Keratinocyte (primary cell): ENCODE results near the gene CMC4. TPM values are rescaled to one million over a fixed set of nuclear protein-coding genes. Genes with fewer than 3 reads are reported as not detected.

Experiments used
- DNase-seq: peaks from one replicate; pipeline ENCODE4 v3.0.0-alpha.2; 2011; ENCODE audit warnings: low read depth, missing footprints, low spot score
- FAIRE-seq: peaks from 2 replicates; lab custom pipeline; 2011; peaks lifted over from hg19 to GRCh38; lab: Jason Lieb, UNC
- H2AFZ ChIP-seq: 2 replicates; pipeline ENCODE4 v1.6.0; 2012; ENCODE audit warnings: low read length, control low read depth, inconsistent platforms; ENCODE audit not compliant: control insufficient read depth
- H3K27ac ChIP-seq: 2 replicates; pipeline ENCODE4 v1.5.1; 2011; ENCODE audit warnings: low read length; ENCODE audit not compliant: control insufficient read depth, insufficient read depth
- H3K27me3 ChIP-seq: 3 replicates; pipeline ENCODE4 v1.6.0; 2011; ENCODE audit warnings: low read length; ENCODE audit not compliant: control insufficient read depth, insufficient read depth; ENCODE audit errors: extremely low read depth
- H3K36me3 ChIP-seq, 2 experiments: 2 replicates in 1 of 2; 3 replicates in 1 of 2; pipeline ENCODE4 v1.5.1; 2011; ENCODE audit warnings: low read length in 2 of 2, mild to moderate bottlenecking in 1 of 2; ENCODE audit not compliant: control insufficient read depth in 2 of 2, insufficient read depth in 2 of 2; ENCODE audit errors: extremely low read depth in 1 of 2
- H3K4me1 ChIP-seq: 3 replicates; pipeline ENCODE4 v1.5.1; 2011; ENCODE audit warnings: low read length; ENCODE audit not compliant: control insufficient read depth, insufficient read depth; ENCODE audit errors: extremely low read depth
- H3K4me2 ChIP-seq: 3 replicates; pipeline ENCODE4 v1.6.0; 2011; ENCODE audit warnings: low read depth, low read length; ENCODE audit not compliant: control insufficient read depth, insufficient read depth; ENCODE audit errors: extremely low read depth
- H3K4me3 ChIP-seq, 3 experiments: fragments of 200-600 bp in 1 of 3; sonication (generic) in 1 of 3; 2 replicates in 2 of 3; 3 replicates in 1 of 3; pipeline ENCODE4 v1.5.1; 2011 to 2016; ENCODE audit warnings: low read length in 3 of 3, mild to moderate bottlenecking in 3 of 3, control low read depth in 2 of 3, inconsistent platforms in 1 of 3, low read depth in 1 of 3, mixed read lengths in 1 of 3, mixed run types in 1 of 3, moderate library complexity in 1 of 3; ENCODE audit not compliant: control insufficient read depth in 2 of 3, insufficient read depth in 2 of 3; ENCODE audit errors: extremely low read depth in 1 of 3
- H3K79me2 ChIP-seq: 2 replicates; pipeline ENCODE4 v1.6.0; 2012; ENCODE audit warnings: low read length; ENCODE audit not compliant: control insufficient read depth, insufficient read depth
- H3K9ac ChIP-seq: 3 replicates; pipeline ENCODE4 v1.6.0; 2011; ENCODE audit warnings: low read length; ENCODE audit not compliant: control insufficient read depth, insufficient read depth; ENCODE audit errors: extremely low read depth
- H3K9me1 ChIP-seq: 3 replicates; pipeline ENCODE4 v1.6.0; 2011; ENCODE audit warnings: low read length; ENCODE audit not compliant: control insufficient read depth, insufficient read depth; ENCODE audit errors: extremely low read depth
- H3K9me3 ChIP-seq: 2 replicates; pipeline ENCODE4 v1.5.1; 2012; ENCODE audit warnings: low read depth, low read length; ENCODE audit not compliant: control insufficient read depth
- H4K20me1 ChIP-seq: 3 replicates; pipeline ENCODE4 v1.6.0; 2011; ENCODE audit warnings: low read length; ENCODE audit not compliant: control insufficient read depth, insufficient read depth; ENCODE audit errors: extremely low read depth
- CTCF ChIP-seq, 3 experiments: IDR thresholded peaks in 1 of 3; conservative IDR thresholded peaks in 1 of 3; optimal IDR thresholded peaks in 1 of 3; 2 replicates in 2 of 3; 3 replicates in 1 of 3; pipeline versions ENCODE3 to v1.5.1; 2011; ENCODE audit warnings: low read length in 3 of 3, mild to moderate bottlenecking in 3 of 3, moderate library complexity in 2 of 3, control low read depth in 1 of 3, inconsistent platforms in 1 of 3; ENCODE audit not compliant: insufficient read depth in 2 of 3; ENCODE audit errors: extremely low read depth in 1 of 3
- EZH2 ChIP-seq: IDR thresholded peaks from one replicate; pipeline ENCODE4 v1.6.1; 2012; ENCODE audit warnings: inconsistent platforms, mild to moderate bottlenecking, low read length, moderate library complexity
- dilution Hi-C: fragments of 300-500 bp; cut with MboI; formaldehyde crosslinking; loops from one replicate; pipeline ENCODE4 v1.7.0; 2020; ENCODE audit warnings: low sequenced_read_pairs; ENCODE audit not compliant: extremely low pct_ligation_motif_present
- polyA plus RNA-seq, 5 experiments: library from polyadenylated mRNA; depleted of rRNA in 3 of 5; stranded (reverse) in 3 of 5; stranded (forward) in 1 of 5; unstranded in 1 of 5; fragments of >200 nt; gene quantifications; 1 replicate in 1 of 5; 2 replicates in 3 of 5; 3 replicates in 1 of 5; pipeline versions ENCODE4 v1.2.1 to v1.2.3, GENCODE V29; 2011 to 2012; ENCODE audit warnings: missing spikeins in 2 of 5, low read depth in 1 of 5, low replicate concordance in 1 of 5

CMC4 gene
- polyA plus RNA-seq, 1 donor (not counting 4 experiments of a cell fraction or from before 2014, with no cell fraction given) = 10.1 TPM

- dilution Hi-C loops = no loop called here
- H3K9ac ChIP-seq = no peak overlapping the region
- no peak overlapping the region for H3K4me3 ChIP-seq
- no peaks in the 10 kb centered on the region for H3K36me3 ChIP-seq
- FAIRE-seq = no peak
- peaks cover 7% of the 10 kb centered on the region for H3K79me2 ChIP-seq
- no peaks in the 10 kb centered on the region for H3K9me3 ChIP-seq
- DNase-seq = no peak
- H3K4me2 ChIP-seq = no peak overlapping the region
- no peak overlapping the region for H2AFZ ChIP-seq
- no peaks in the 10 kb centered on the region for H3K27me3 ChIP-seq
- H3K4me1 ChIP-seq = peaks cover 5% of the 10 kb centered on the region
- no peaks in the 10 kb centered on the region for H4K20me1 ChIP-seq
- no peaks in the 10 kb centered on the region for H3K9me1 ChIP-seq
- TF ChIP-seq EZH2 (no peak), CTCF (optimal IDR thresholded peaks at IDR 0.05 in 1 of 3, IDR thresholded peaks at IDR 0.05 in 1 of 3, conservative IDR thresholded peaks at IDR 0.05 in 1 of 3; ENCODE audit: extremely low read depth in 1 of 3, insufficient read depth in 2 of 3, low read length in 3 of 3) (no peak)
- no peak overlapping the region for H3K27ac ChIP-seq
Measured at GRCh38 chrX:155023907-155024833, 46.8 kb downstream of the CMC4 start.

GRCh38 chrX:155022585-155022984 lies 48.4 kb downstream of the CMC4 start, which contains the start of gene F8:
Gene F8 (minus strand): TSS chrX:155022723. CDS start chrX:155022552, 171 bp downstream.
- no peaks in the 10 kb centered on the region for H3K9me3 ChIP-seq
- no peak within 1 kb of the TSS for H3K9ac ChIP-seq
- H3K4me2 ChIP-seq = no peak within 1 kb of the TSS
- DNase-seq (no peak), FAIRE-seq (no peak)
- no peaks in the 10 kb centered on the region for H3K79me2 ChIP-seq
- no peaks in the 10 kb centered on the region for H3K36me3 ChIP-seq
- no peaks in the 10 kb centered on the region for H3K27me3 ChIP-seq
- TF ChIP-seq CTCF (optimal IDR thresholded peaks at IDR 0.05 in 1 of 3, IDR thresholded peaks at IDR 0.05 in 1 of 3, conservative IDR thresholded peaks at IDR 0.05 in 1 of 3; ENCODE audit: extremely low read depth in 1 of 3, insufficient read depth in 2 of 3, low read length in 3 of 3) (no peak), EZH2 (no peak)
- dilution Hi-C loops = no loop called here
- H3K4me1 ChIP-seq = no peaks in the 10 kb centered on the region
- H2AFZ ChIP-seq = no peak within 1 kb of the TSS
- no peak within 1 kb of the TSS for H3K4me3 ChIP-seq
- H3K27ac ChIP-seq = no peak within 1 kb of the TSS
- H4K20me1 ChIP-seq = no peaks in the 10 kb centered on the region
- no peaks in the 10 kb centered on the region for H3K9me1 ChIP-seq
